Measurements from ENCODE around the gene FHOD3.

FHOD3 gene

GRCh38 chr18:36613810-36614209 is 316.3 kb downstream of the FHOD3 start:
- Mint-ChIP-seq H3K4me3 (no peak overlapping the region), H3K36me3 (ENCODE audit: low read depth) (peaks cover 15% of the 10 kb centered on the region), H3K4me1 (peaks cover 31% of the 10 kb centered on the region), H3K9me3 (no peaks in the 10 kb centered on the region), H3K27me3 (ENCODE audit: low read depth, poor library complexity) (no peaks in the 10 kb centered on the region), H3K27ac (no peak overlapping the region)
- DNase-seq, result no peak
- TF ChIP-seq, protein P1, sequence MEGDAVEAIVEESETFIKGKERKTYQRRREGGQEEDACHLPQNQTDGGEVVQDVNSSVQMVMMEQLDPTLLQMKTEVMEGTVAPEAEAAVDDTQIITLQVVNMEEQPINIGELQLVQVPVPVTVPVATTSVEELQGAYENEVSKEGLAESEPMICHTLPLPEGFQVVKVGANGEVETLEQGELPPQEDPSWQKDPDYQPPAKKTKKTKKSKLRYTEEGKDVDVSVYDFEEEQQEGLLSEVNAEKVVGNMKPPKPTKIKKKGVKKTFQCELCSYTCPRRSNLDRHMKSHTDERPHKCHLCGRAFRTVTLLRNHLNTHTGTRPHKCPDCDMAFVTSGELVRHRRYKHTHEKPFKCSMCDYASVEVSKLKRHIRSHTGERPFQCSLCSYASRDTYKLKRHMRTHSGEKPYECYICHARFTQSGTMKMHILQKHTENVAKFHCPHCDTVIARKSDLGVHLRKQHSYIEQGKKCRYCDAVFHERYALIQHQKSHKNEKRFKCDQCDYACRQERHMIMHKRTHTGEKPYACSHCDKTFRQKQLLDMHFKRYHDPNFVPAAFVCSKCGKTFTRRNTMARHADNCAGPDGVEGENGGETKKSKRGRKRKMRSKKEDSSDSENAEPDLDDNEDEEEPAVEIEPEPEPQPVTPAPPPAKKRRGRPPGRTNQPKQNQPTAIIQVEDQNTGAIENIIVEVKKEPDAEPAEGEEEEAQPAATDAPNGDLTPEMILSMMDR (IDR thresholded peaks at IDR 0.05), result no peak

DNA sequence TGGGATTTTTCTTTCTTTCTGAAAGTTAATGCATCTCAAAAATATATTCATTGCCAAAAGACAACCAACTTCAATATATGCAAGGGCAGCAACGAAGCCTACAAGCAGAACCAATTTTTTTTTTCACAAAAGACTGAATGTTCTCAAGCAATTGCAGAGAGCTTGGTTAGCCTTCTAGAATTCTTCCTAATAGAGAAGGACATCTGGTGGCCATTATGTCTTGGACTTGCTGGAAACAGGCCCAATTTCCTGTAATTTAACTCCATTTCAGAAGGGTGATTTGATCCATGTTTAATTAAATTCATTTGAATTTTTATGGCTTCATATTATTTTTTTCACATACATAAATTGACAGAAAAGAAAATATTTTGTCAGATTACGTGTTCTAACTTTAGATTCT is 323.3 kb downstream of the FHOD3 start:
- H3K27me3 Mint-ChIP-seq (ENCODE audit: low read depth, poor library complexity), result peaks cover 5% of the 10 kb centered on the region
- peaks cover 14% of the 10 kb centered on the region for H3K4me1 Mint-ChIP-seq
- H3K9me3 Mint-ChIP-seq, result no peaks in the 10 kb centered on the region
- DNase-seq, result no peak
- no peak overlapping the region for H3K27ac Mint-ChIP-seq
- TF ChIP-seq, protein P1 (IDR thresholded peaks at IDR 0.05), result no peak
- peaks cover 25% of the 10 kb centered on the region for H3K36me3 Mint-ChIP-seq (ENCODE audit: low read depth)
- H3K4me3 Mint-ChIP-seq, result no peak overlapping the region

GRCh38 chr18:36622610-36623009 is 325.1 kb downstream of the FHOD3 start:
- TF ChIP-seq, protein P1 (IDR thresholded peaks at IDR 0.05), result no peak
- peaks cover 5% of the 10 kb centered on the region for H3K27me3 Mint-ChIP-seq (ENCODE audit: low read depth, poor library complexity)
- H3K4me1 Mint-ChIP-seq, result peaks cover under 1% of the 10 kb centered on the region
- H3K4me3 Mint-ChIP-seq, result no peak overlapping the region
- no peaks in the 10 kb centered on the region for H3K9me3 Mint-ChIP-seq
- no peak for DNase-seq
- H3K27ac Mint-ChIP-seq, result no peak overlapping the region
- peaks cover 26% of the 10 kb centered on the region for H3K36me3 Mint-ChIP-seq (ENCODE audit: low read depth)

DNA sequence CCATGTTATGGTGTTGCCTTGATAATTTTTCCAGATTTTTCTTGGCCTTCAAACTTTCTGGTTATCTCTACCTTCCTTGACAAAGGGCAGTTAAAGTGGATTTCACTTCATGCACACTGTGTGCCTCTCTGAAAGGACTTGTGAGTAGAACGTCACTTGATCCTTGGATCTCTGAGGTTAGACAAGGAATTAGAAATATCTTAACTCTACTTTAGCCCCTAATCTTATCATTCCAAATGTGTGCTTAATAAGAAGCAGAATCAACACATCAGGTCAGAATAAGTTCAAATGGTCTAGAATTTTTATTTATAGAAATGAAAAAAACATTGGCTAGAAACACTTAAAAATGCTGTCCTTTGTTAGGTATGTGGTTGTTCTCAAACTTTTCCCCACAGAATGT is 325.6 kb downstream of the FHOD3 start:
- Mint-ChIP-seq H3K27ac (no peak overlapping the region), H3K4me3 (no peak overlapping the region), H3K4me1 (no peaks in the 10 kb centered on the region), H3K27me3 (ENCODE audit: low read depth, poor library complexity) (peaks cover 5% of the 10 kb centered on the region), H3K9me3 (no peaks in the 10 kb centered on the region), H3K36me3 (ENCODE audit: low read depth) (peaks cover 31% of the 10 kb centered on the region)
- DNase-seq, result no peak
- TF ChIP-seq, protein P1 (IDR thresholded peaks at IDR 0.05), result no peak

- Mint-ChIP-seq H3K9me3 (no peaks in the 10 kb centered on the region), H3K4me1 (no peaks in the 10 kb centered on the region), H3K36me3 (ENCODE audit: low read depth) (peaks cover 32% of the 10 kb centered on the region), H3K4me3 (no peak overlapping the region), H3K27me3 (ENCODE audit: low read depth, poor library complexity) (peaks cover 5% of the 10 kb centered on the region), H3K27ac (no peak overlapping the region)
- TF ChIP-seq, protein P1 (IDR thresholded peaks at IDR 0.05), result no peak
- no peak for DNase-seq
These were observed 326.2 kb downstream of the FHOD3 start for GRCh38 chr18:36623681-36624190.

DNA sequence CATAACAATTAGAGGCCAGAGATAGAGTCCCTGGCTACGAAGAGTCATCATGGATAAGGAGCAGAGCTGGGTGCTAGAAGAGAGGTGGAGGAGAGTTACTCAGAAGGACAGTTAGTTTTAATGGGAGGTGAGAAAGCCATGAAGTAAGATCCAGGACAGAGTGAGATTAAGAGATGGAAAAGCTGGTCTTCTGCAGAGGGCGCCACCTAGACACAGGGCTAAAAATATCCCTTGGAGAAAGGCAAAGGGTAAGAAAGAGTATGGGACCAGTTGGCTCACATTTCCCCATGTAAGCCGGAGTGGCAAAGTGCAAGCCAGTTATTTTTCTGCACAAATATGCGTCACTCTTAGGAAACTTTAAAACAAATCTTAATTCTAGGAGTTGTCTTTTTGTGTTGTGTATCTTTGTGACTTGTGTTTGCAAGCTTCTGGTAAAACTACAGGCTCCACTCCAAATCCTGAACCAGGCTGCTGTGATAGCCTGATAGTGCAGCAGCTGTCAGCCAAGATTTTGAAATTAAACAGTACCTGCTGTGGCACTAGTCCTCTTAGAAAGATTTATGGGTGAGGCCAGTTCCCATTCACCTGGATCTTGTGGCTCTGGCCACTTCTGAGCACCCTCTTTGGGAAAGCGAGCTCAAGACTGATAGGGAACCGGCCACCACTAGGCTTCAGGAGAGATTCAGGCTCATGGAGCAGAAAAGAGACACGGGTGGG is 327.1 kb downstream of the FHOD3 start:
- no peak overlapping the region for H3K27ac Mint-ChIP-seq
- no peaks in the 10 kb centered on the region for H3K4me1 Mint-ChIP-seq
- H3K36me3 Mint-ChIP-seq (ENCODE audit: low read depth), result peaks cover 28% of the 10 kb centered on the region
- H3K9me3 Mint-ChIP-seq, result no peaks in the 10 kb centered on the region
- DNase-seq, result no peak
- no peak overlapping the region for H3K4me3 Mint-ChIP-seq
- TF ChIP-seq, protein P1 (IDR thresholded peaks at IDR 0.05), result no peak
- peaks cover 3% of the 10 kb centered on the region for H3K27me3 Mint-ChIP-seq (ENCODE audit: low read depth, poor library complexity)

Data from nephron progenitor cell (in vitro differentiated cells).